H9 (cell line): ENCODE measurements around the gene DLG2. TPM values are rescaled to one million over a fixed set of nuclear protein-coding genes. Genes with fewer than 3 reads are reported as not detected.

ENCODE experiments used
- DNase-seq: peaks from one replicate; pipeline ENCODE4 v3.0.0-alpha.2; 2017
- H2AFZ ChIP-seq: one replicate; pipeline ENCODE4 v1.6.1; 2013; ENCODE audit warnings: mild to moderate bottlenecking, low read length, control low read depth, moderate library complexity
- H2AK5ac ChIP-seq: 2 replicates; pipeline ENCODE4 v1.6.1; 2013; ENCODE audit warnings: low read length, control low read depth, mixed read lengths; ENCODE audit not compliant: insufficient read length
- H2BK120ac ChIP-seq: one replicate; pipeline ENCODE4 v1.6.1; 2013; ENCODE audit warnings: low read depth, mild to moderate bottlenecking, low read length, control low read depth, inconsistent platforms; ENCODE audit not compliant: poor library complexity, severe bottlenecking
- H2BK12ac ChIP-seq: 2 replicates; pipeline ENCODE4 v1.6.1; 2013; ENCODE audit warnings: low read length, control low read depth, mixed read lengths, low read depth; ENCODE audit not compliant: insufficient read length
- H2BK15ac ChIP-seq: 2 replicates; pipeline ENCODE4 v1.6.1; 2013; ENCODE audit warnings: low read depth, low read length, control low read depth
- H2BK20ac ChIP-seq: one replicate; pipeline ENCODE4 v1.6.1; 2013; ENCODE audit warnings: low read depth, mild to moderate bottlenecking, low read length, control low read depth, inconsistent platforms; ENCODE audit not compliant: poor library complexity, severe bottlenecking
- H2BK5ac ChIP-seq: 2 replicates; pipeline ENCODE4 v1.6.1; 2013; ENCODE audit warnings: low read length, control low read depth, mixed read lengths; ENCODE audit not compliant: insufficient read length
- H3K14ac ChIP-seq: 2 replicates; pipeline ENCODE4 v1.6.1; 2013; ENCODE audit warnings: low read length, control low read depth; ENCODE audit not compliant: insufficient read depth
- H3K18ac ChIP-seq: 2 replicates; pipeline ENCODE4 v1.6.1; 2013; ENCODE audit warnings: low read depth, mild to moderate bottlenecking, mixed read lengths, low read length, control low read depth; ENCODE audit not compliant: insufficient read length
- H3K23ac ChIP-seq: 2 replicates; pipeline ENCODE4 v1.6.1; 2013; ENCODE audit warnings: low read length, control low read depth, mixed read lengths, low read depth; ENCODE audit not compliant: insufficient read length
- H3K23me2 ChIP-seq: 2 replicates; pipeline ENCODE4 v1.6.1; 2013; ENCODE audit warnings: low read depth, mild to moderate bottlenecking, mixed read lengths, low read length, control low read depth; ENCODE audit not compliant: insufficient read length, poor library complexity, severe bottlenecking
- H3K27ac ChIP-seq: 2 replicates; pipeline ENCODE4 v1.5.1; 2013; ENCODE audit warnings: low read length, control low read depth, mixed read lengths, low read depth; ENCODE audit not compliant: insufficient read length
- H3K27me3 ChIP-seq: 2 replicates; pipeline ENCODE4 v1.6.1; 2013; ENCODE audit warnings: low read length, control low read depth, inconsistent platforms; ENCODE audit not compliant: insufficient read depth
- H3K4ac ChIP-seq: 2 replicates; pipeline ENCODE4 v1.6.1; 2013; ENCODE audit warnings: low read depth, mild to moderate bottlenecking, control low read depth, inconsistent platforms, low read length, moderate library complexity
- H3K4me1 ChIP-seq: 2 replicates; pipeline ENCODE4 v1.6.1; 2013; ENCODE audit warnings: low read length, control low read depth, inconsistent platforms; ENCODE audit not compliant: insufficient read depth
- H3K4me2 ChIP-seq: 2 replicates; pipeline ENCODE4 v1.6.1; 2013; ENCODE audit warnings: low read length, control low read depth, mixed read lengths; ENCODE audit not compliant: insufficient read length, insufficient read depth
- H3K56ac ChIP-seq: 2 replicates; pipeline ENCODE4 v1.6.1; 2013; ENCODE audit warnings: low read depth, mild to moderate bottlenecking, mixed read lengths, low read length, control low read depth; ENCODE audit not compliant: insufficient read length
- H3K79me1 ChIP-seq: 2 replicates; pipeline ENCODE4 v1.6.1; 2013; ENCODE audit warnings: low read depth, mild to moderate bottlenecking, moderate library complexity, low read length, control low read depth, inconsistent platforms; ENCODE audit not compliant: insufficient read depth, poor library complexity, severe bottlenecking
- H3K79me2 ChIP-seq: 2 replicates; pipeline ENCODE4 v1.6.1; 2013; ENCODE audit warnings: low read length, control low read depth, inconsistent platforms; ENCODE audit not compliant: insufficient read depth
- H3K9ac ChIP-seq: 2 replicates; pipeline ENCODE4 v1.6.1; 2013; ENCODE audit warnings: low read length, control low read depth, mixed read lengths; ENCODE audit not compliant: insufficient read length; ENCODE audit errors: extremely low read depth
- H3K9me3 ChIP-seq: one replicate; pipeline ENCODE4 v1.6.1; 2013; ENCODE audit warnings: low read depth, low read length, inconsistent platforms; ENCODE audit not compliant: control insufficient read depth
- H3T11ph ChIP-seq: one replicate; pipeline ENCODE4 v1.6.1; 2013; ENCODE audit warnings: mild to moderate bottlenecking, low read length, control low read depth, inconsistent platforms
- H4K20me1 ChIP-seq: one replicate; pipeline ENCODE4 v1.6.1; 2013; ENCODE audit not compliant: control insufficient read depth, insufficient read length, insufficient read depth
- H4K5ac ChIP-seq: 2 replicates; pipeline ENCODE4 v1.6.1; 2013; ENCODE audit warnings: low read depth, mild to moderate bottlenecking, mixed read lengths, low read length, control low read depth; ENCODE audit not compliant: insufficient read length
- H4K8ac ChIP-seq: replicated peaks from 2 replicates; pipeline ENCODE4 v1.6.1; 2013; ENCODE audit warnings: low read length, control low read depth, mixed read lengths, low read depth; ENCODE audit not compliant: insufficient read length
- H4K91ac ChIP-seq: 2 replicates; pipeline ENCODE4 v1.6.1; 2013; ENCODE audit warnings: low read depth, mild to moderate bottlenecking, moderate library complexity, mixed read lengths, low read length, control low read depth; ENCODE audit not compliant: insufficient read length
- H3K27ac Mint-ChIP-seq, 3 experiments: 2 replicates in 2 of 3; 3 replicates in 1 of 3; pipeline ENCODE4 v1.8.0; 2020 to 2021; ENCODE audit warnings: mixed read lengths in 3 of 3, mild to moderate bottlenecking in 1 of 3, moderate library complexity in 1 of 3
- H3K27me3 Mint-ChIP-seq: 2 replicates; pipeline ENCODE4 v1.8.0; 2021; ENCODE audit warnings: low read depth, mild to moderate bottlenecking, moderate library complexity, mixed read lengths
- H3K36me3 Mint-ChIP-seq, 3 experiments: 2 replicates in 2 of 3; 3 replicates in 1 of 3; pipeline ENCODE4 v1.8.0; 2020 to 2021; ENCODE audit warnings: low read depth in 3 of 3, mixed read lengths in 3 of 3; ENCODE audit not compliant: insufficient read depth in 1 of 3
- H3K4me1 Mint-ChIP-seq, 2 experiments: 2 replicates each; pipeline ENCODE4 v1.8.0; 2020; ENCODE audit warnings: mixed read lengths in 2 of 2
- H3K4me3 Mint-ChIP-seq, 2 experiments: 2 replicates in 1 of 2; 3 replicates in 1 of 2; pipeline ENCODE4 v1.8.0; 2020 to 2021; ENCODE audit warnings: mild to moderate bottlenecking in 2 of 2, mixed read lengths in 2 of 2, moderate library complexity in 1 of 2
- H3K9me3 Mint-ChIP-seq, 2 experiments: 2 replicates in 1 of 2; 3 replicates in 1 of 2; pipeline ENCODE4 v1.8.0; 2020; ENCODE audit warnings: mild to moderate bottlenecking in 2 of 2, mixed read lengths in 2 of 2, moderate library complexity in 1 of 2
- WGBS: extraction: QIAGEN DNeasy Blood & Tissue Kit; methylation state at CpG from one replicate; pipeline ENCODE4 v1.1.7; 2013; ENCODE audit warnings: missing lambda C conversion rate, low lambda C conversion rate, mixed read lengths; ENCODE audit not compliant: insufficient read length; ENCODE audit errors: extremely low coverage; 5-methylcytosine and 5-hydroxymethylcytosine counted together
- total RNA-seq: library from RNA; stranded (reverse); gene quantifications from 2 replicates; pipeline ENCODE4 v1.2.1, GENCODE V29; 2021
- TF ChIP-seq, protein P1 (sequence below): fragments of 200-600 bp; sonication (generic); conservative IDR thresholded peaks from 3 replicates; pipeline ENCODE4 v1.8.0; 2021; ENCODE audit warnings: antibody characterized with exemption, mild to moderate bottlenecking

The DLG2 gene
- total RNA-seq, 1 experiment from 2014 or later = 8.0 TPM

DNA sequence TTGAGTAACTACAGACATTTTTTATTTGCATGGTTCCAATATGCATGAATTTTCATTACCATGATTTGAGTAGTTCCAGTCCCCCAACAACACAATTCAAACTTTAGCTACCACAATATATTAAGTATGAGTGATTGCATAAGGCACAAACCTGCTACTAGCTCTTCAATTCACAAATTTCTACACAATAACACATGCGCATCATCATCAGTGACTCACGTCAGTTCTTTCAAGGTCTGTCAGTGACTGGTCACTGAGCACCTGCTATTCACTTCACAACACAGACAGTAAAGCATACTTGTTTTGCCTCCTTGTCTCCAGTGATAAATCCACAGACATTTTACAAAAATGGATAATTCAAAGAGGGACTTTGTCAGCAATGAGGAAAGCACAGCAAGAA, 1905.9 kb downstream of the DLG2 start:
- no peak overlapping the region for H2BK12ac ChIP-seq
- H3K23ac ChIP-seq = no peak overlapping the region
- H2BK20ac ChIP-seq = no peak overlapping the region
- no peak for DNase-seq
- peaks cover 55 to 56% of the 10 kb centered on the region in 2 experiments for H3K4me1 Mint-ChIP-seq
- H3K27ac Mint-ChIP-seq = no peak overlapping the region
- no peak overlapping the region for H2BK5ac ChIP-seq
- no peak overlapping the region for H3K4ac ChIP-seq
- no peaks in the 10 kb centered on the region for H3K79me2 ChIP-seq
- H3K27ac ChIP-seq = no peak overlapping the region
- no peak overlapping the region for H2BK15ac ChIP-seq
- WGBS = no CpG with 5 or more reads among the region's 2 CpGs
- H3K36me3 Mint-ChIP-seq = no peaks in the 10 kb centered on the region
- no peaks in the 10 kb centered on the region for H3K27me3 ChIP-seq
- no peaks in the 10 kb centered on the region for H3K9me3 ChIP-seq
- no peak overlapping the region for H3K56ac ChIP-seq
- H3K4me3 Mint-ChIP-seq = no peak overlapping the region; a peak in 1 of 5 replicates
- H4K20me1 ChIP-seq = peaks cover 2% of the 10 kb centered on the region
- H3K4me2 ChIP-seq = no peak overlapping the region
- peaks cover 4% of the 10 kb centered on the region for H3K23me2 ChIP-seq
- H3K9me3 Mint-ChIP-seq = no peaks in the 10 kb centered on the region
- H3K4me1 ChIP-seq = peaks cover 10% of the 10 kb centered on the region
- H2BK120ac ChIP-seq = no peak overlapping the region
- H4K5ac ChIP-seq = no peak overlapping the region
- no peak overlapping the region for H3K18ac ChIP-seq
- no peaks in the 10 kb centered on the region for H3K27me3 Mint-ChIP-seq
- no peak overlapping the region for H4K91ac ChIP-seq
- no peaks in the 10 kb centered on the region for H3K79me1 ChIP-seq
- H4K8ac ChIP-seq = no peak overlapping the region
- H2AFZ ChIP-seq = no peak overlapping the region
- H3K14ac ChIP-seq = no peak overlapping the region
- no peak overlapping the region for H3K9ac ChIP-seq
- TF ChIP-seq, protein P1, sequence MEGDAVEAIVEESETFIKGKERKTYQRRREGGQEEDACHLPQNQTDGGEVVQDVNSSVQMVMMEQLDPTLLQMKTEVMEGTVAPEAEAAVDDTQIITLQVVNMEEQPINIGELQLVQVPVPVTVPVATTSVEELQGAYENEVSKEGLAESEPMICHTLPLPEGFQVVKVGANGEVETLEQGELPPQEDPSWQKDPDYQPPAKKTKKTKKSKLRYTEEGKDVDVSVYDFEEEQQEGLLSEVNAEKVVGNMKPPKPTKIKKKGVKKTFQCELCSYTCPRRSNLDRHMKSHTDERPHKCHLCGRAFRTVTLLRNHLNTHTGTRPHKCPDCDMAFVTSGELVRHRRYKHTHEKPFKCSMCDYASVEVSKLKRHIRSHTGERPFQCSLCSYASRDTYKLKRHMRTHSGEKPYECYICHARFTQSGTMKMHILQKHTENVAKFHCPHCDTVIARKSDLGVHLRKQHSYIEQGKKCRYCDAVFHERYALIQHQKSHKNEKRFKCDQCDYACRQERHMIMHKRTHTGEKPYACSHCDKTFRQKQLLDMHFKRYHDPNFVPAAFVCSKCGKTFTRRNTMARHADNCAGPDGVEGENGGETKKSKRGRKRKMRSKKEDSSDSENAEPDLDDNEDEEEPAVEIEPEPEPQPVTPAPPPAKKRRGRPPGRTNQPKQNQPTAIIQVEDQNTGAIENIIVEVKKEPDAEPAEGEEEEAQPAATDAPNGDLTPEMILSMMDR = no peak
- no peak overlapping the region for H3T11ph ChIP-seq
- peak overlapping the region; percentile 56 for H2AK5ac ChIP-seq
